Keratinocyte (primary cell): ENCODE data around the gene PYM1. TPM values are rescaled to one million over a fixed set of nuclear protein-coding genes. Genes with fewer than 3 reads are reported as not detected.

Experiments
- DNase-seq: peaks from one replicate; pipeline ENCODE4 v3.0.0-alpha.2; 2011; ENCODE audit warnings: low read depth, missing footprints, low spot score
- FAIRE-seq: peaks from 2 replicates; lab custom pipeline; 2011; peaks lifted over from hg19 to GRCh38; lab: Jason Lieb, UNC
- H2AFZ ChIP-seq: 2 replicates; pipeline ENCODE4 v1.6.0; 2012; ENCODE audit warnings: low read length, control low read depth, inconsistent platforms; ENCODE audit not compliant: control insufficient read depth
- H3K27ac ChIP-seq: 2 replicates; pipeline ENCODE4 v1.5.1; 2011; ENCODE audit warnings: low read length; ENCODE audit not compliant: control insufficient read depth, insufficient read depth
- H3K27me3 ChIP-seq: 3 replicates; pipeline ENCODE4 v1.6.0; 2011; ENCODE audit warnings: low read length; ENCODE audit not compliant: control insufficient read depth, insufficient read depth; ENCODE audit errors: extremely low read depth
- H3K36me3 ChIP-seq, 2 experiments: 2 replicates in 1 of 2; 3 replicates in 1 of 2; pipeline ENCODE4 v1.5.1; 2011; ENCODE audit warnings: low read length in 2 of 2, mild to moderate bottlenecking in 1 of 2; ENCODE audit not compliant: control insufficient read depth in 2 of 2, insufficient read depth in 2 of 2; ENCODE audit errors: extremely low read depth in 1 of 2
- H3K4me1 ChIP-seq: 3 replicates; pipeline ENCODE4 v1.5.1; 2011; ENCODE audit warnings: low read length; ENCODE audit not compliant: control insufficient read depth, insufficient read depth; ENCODE audit errors: extremely low read depth
- H3K4me2 ChIP-seq: 3 replicates; pipeline ENCODE4 v1.6.0; 2011; ENCODE audit warnings: low read depth, low read length; ENCODE audit not compliant: control insufficient read depth, insufficient read depth; ENCODE audit errors: extremely low read depth
- H3K4me3 ChIP-seq, 3 experiments: fragments of 200-600 bp in 1 of 3; sonication (generic) in 1 of 3; 2 replicates in 2 of 3; 3 replicates in 1 of 3; pipeline ENCODE4 v1.5.1; 2011 to 2016; ENCODE audit warnings: low read length in 3 of 3, mild to moderate bottlenecking in 3 of 3, control low read depth in 2 of 3, inconsistent platforms in 1 of 3, low read depth in 1 of 3, mixed read lengths in 1 of 3, mixed run types in 1 of 3, moderate library complexity in 1 of 3; ENCODE audit not compliant: control insufficient read depth in 2 of 3, insufficient read depth in 2 of 3; ENCODE audit errors: extremely low read depth in 1 of 3
- H3K79me2 ChIP-seq: 2 replicates; pipeline ENCODE4 v1.6.0; 2012; ENCODE audit warnings: low read length; ENCODE audit not compliant: control insufficient read depth, insufficient read depth
- H3K9ac ChIP-seq: 3 replicates; pipeline ENCODE4 v1.6.0; 2011; ENCODE audit warnings: low read length; ENCODE audit not compliant: control insufficient read depth, insufficient read depth; ENCODE audit errors: extremely low read depth
- H3K9me1 ChIP-seq: 3 replicates; pipeline ENCODE4 v1.6.0; 2011; ENCODE audit warnings: low read length; ENCODE audit not compliant: control insufficient read depth, insufficient read depth; ENCODE audit errors: extremely low read depth
- H3K9me3 ChIP-seq: 2 replicates; pipeline ENCODE4 v1.5.1; 2012; ENCODE audit warnings: low read depth, low read length; ENCODE audit not compliant: control insufficient read depth
- H4K20me1 ChIP-seq: 3 replicates; pipeline ENCODE4 v1.6.0; 2011; ENCODE audit warnings: low read length; ENCODE audit not compliant: control insufficient read depth, insufficient read depth; ENCODE audit errors: extremely low read depth
- CTCF ChIP-seq, 3 experiments: IDR thresholded peaks in 1 of 3; conservative IDR thresholded peaks in 1 of 3; optimal IDR thresholded peaks in 1 of 3; 2 replicates in 2 of 3; 3 replicates in 1 of 3; pipeline versions ENCODE3 to v1.5.1; 2011; ENCODE audit warnings: low read length in 3 of 3, mild to moderate bottlenecking in 3 of 3, moderate library complexity in 2 of 3, control low read depth in 1 of 3, inconsistent platforms in 1 of 3; ENCODE audit not compliant: insufficient read depth in 2 of 3; ENCODE audit errors: extremely low read depth in 1 of 3
- EZH2 ChIP-seq: IDR thresholded peaks from one replicate; pipeline ENCODE4 v1.6.1; 2012; ENCODE audit warnings: inconsistent platforms, mild to moderate bottlenecking, low read length, moderate library complexity
- dilution Hi-C: fragments of 300-500 bp; cut with MboI; formaldehyde crosslinking; loops from one replicate; pipeline ENCODE4 v1.7.0; 2020; ENCODE audit warnings: low sequenced_read_pairs; ENCODE audit not compliant: extremely low pct_ligation_motif_present
- polyA plus RNA-seq, 5 experiments: library from polyadenylated mRNA; depleted of rRNA in 3 of 5; stranded (reverse) in 3 of 5; stranded (forward) in 1 of 5; unstranded in 1 of 5; fragments of >200 nt; gene quantifications; 1 replicate in 1 of 5; 2 replicates in 3 of 5; 3 replicates in 1 of 5; pipeline versions ENCODE4 v1.2.1 to v1.2.3, GENCODE V29; 2011 to 2012; ENCODE audit warnings: missing spikeins in 2 of 5, low read depth in 1 of 5, low replicate concordance in 1 of 5

Gene PYM1
- polyA plus RNA-seq, 1 donor (not counting 4 experiments of a cell fraction or from before 2014, with no cell fraction given) = 63.4 TPM

- peak; percentile 29 for FAIRE-seq
These were observed 3.1 kb upstream of the PYM1 start, which contains the start of gene DGKA for GRCh38 chr12:55930771-55931316. Gene DGKA, plus strand, starts transcription at chr12:55931162. Its CDS starts 5,342 bp downstream, at chr12:55936504.

GRCh38 chr12:55929306-55929791 lies 1.7 kb upstream of the PYM1 start:
- Histone ChIP-seq H4K20me1 (no peaks in the 10 kb centered on the region), H3K4me2 (peak overlapping the region; percentile 94), H3K9me1 (no peaks in the 10 kb centered on the region), H3K9me3 (no peaks in the 10 kb centered on the region), H3K9ac (peak overlapping the region; percentile 86), H3K36me3 (peaks cover 2 to 13% of the 10 kb centered on the region in 2 experiments), H3K79me2 (peaks cover 52% of the 10 kb centered on the region), H2AFZ (peak overlapping the region; percentile 51), H3K4me1 (peaks cover 39% of the 10 kb centered on the region), H3K27ac (peak overlapping the region; percentile 91), H3K4me3 (peak overlapping the region in 2 of 3 experiments; percentile 2 to 17), H3K27me3 (no peaks in the 10 kb centered on the region)
- DNase-seq (no peak), FAIRE-seq (no peak)
- dilution Hi-C loops = no loop called here
- TF ChIP-seq EZH2 (no peak), CTCF (optimal IDR thresholded peaks at IDR 0.05 in 1 of 3, IDR thresholded peaks at IDR 0.05 in 1 of 3, conservative IDR thresholded peaks at IDR 0.05 in 1 of 3; ENCODE audit: extremely low read depth in 1 of 3, insufficient read depth in 2 of 3, low read length in 3 of 3) (no peak)

More at GRCh38 chr12:55930771-55931316, 3.1 kb upstream of the PYM1 start, which contains the start of gene DGKA:
- dilution Hi-C loops = no loop called here
- no peaks in the 10 kb centered on the region for H3K9me3 ChIP-seq
- peak within 1 kb of the TSS; percentile 86 for H3K9ac ChIP-seq
- H3K79me2 ChIP-seq = peaks cover 47% of the 10 kb centered on the region
- DNase-seq = peak; percentile 88
- H2AFZ ChIP-seq = peak within 1 kb of the TSS; percentile 16
- peak within 1 kb of the TSS; percentile 94 for H3K4me2 ChIP-seq
- no peaks in the 10 kb centered on the region for H3K27me3 ChIP-seq
- peak within 1 kb of the TSS; percentile 52 to 92 (median 83) for H3K4me3 ChIP-seq
- H3K4me1 ChIP-seq = peaks cover 53% of the 10 kb centered on the region
- H3K9me1 ChIP-seq = no peaks in the 10 kb centered on the region
- H3K36me3 ChIP-seq = peaks cover 0 to 19% of the 10 kb centered on the region in 2 experiments
- H3K27ac ChIP-seq = peak within 1 kb of the TSS; percentile 97
- TF ChIP-seq CTCF (optimal IDR thresholded peaks at IDR 0.05 in 1 of 3, IDR thresholded peaks at IDR 0.05 in 1 of 3, conservative IDR thresholded peaks at IDR 0.05 in 1 of 3; ENCODE audit: extremely low read depth in 1 of 3, insufficient read depth in 2 of 3, low read length in 3 of 3) = peak in 2 of 3 experiments; percentile 52 to 68
- no peak for TF ChIP-seq EZH2
- no peaks in the 10 kb centered on the region for H4K20me1 ChIP-seq
